ENCODE results near the gene RESF1.

RESF1 gene

GRCh38 chr12:31961137-31961536 lies 1.9 kb downstream of the RESF1 start:
- no peak for TF ChIP-seq CTCF (IDR thresholded peaks at IDR 0.05; ENCODE audit: low read length, missing control alignments)
- H3K4me3 ChIP-seq (replicated peaks; ENCODE audit: low read depth, low read length), result peak overlapping the region; percentile 68
- no peak for DNase-seq (ENCODE audit: low read depth)

GRCh38 chr12:31962076-31962475 lies 2.9 kb downstream of the RESF1 start:
- TF ChIP-seq CTCF (IDR thresholded peaks at IDR 0.05; ENCODE audit: low read length, missing control alignments), result no peak
- peak overlapping the region; percentile 68 for H3K4me3 ChIP-seq (replicated peaks; ENCODE audit: low read depth, low read length)
- no peak for DNase-seq (ENCODE audit: low read depth)

- no peak for TF ChIP-seq CTCF (IDR thresholded peaks at IDR 0.05; ENCODE audit: low read length, missing control alignments)
- H3K4me3 ChIP-seq (replicated peaks; ENCODE audit: low read depth, low read length), result no peak overlapping the region
- DNase-seq (ENCODE audit: low read depth), result no peak
These were observed 5.1 kb downstream of the RESF1 start for GRCh38 chr12:31964280-31964679.

GRCh38 chr12:31965090-31965489 lies 5.9 kb downstream of the RESF1 start:
- no peak for DNase-seq (ENCODE audit: low read depth)
- no peak for TF ChIP-seq CTCF (IDR thresholded peaks at IDR 0.05; ENCODE audit: low read length, missing control alignments)
- H3K4me3 ChIP-seq (replicated peaks; ENCODE audit: low read depth, low read length), result no peak overlapping the region

GRCh38 chr12:31966558-31967205 lies 7.5 kb downstream of the RESF1 start:
- no peak for DNase-seq (ENCODE audit: low read depth)
- no peak for TF ChIP-seq CTCF (IDR thresholded peaks at IDR 0.05; ENCODE audit: low read length, missing control alignments)
- no peak overlapping the region for H3K4me3 ChIP-seq (replicated peaks; ENCODE audit: low read depth, low read length)

GRCh38 chr12:31967539-31967938 lies 8.3 kb downstream of the RESF1 start:
- no peak for DNase-seq (ENCODE audit: low read depth)
- H3K4me3 ChIP-seq (replicated peaks; ENCODE audit: low read depth, low read length), result no peak overlapping the region
- no peak for TF ChIP-seq CTCF (IDR thresholded peaks at IDR 0.05; ENCODE audit: low read length, missing control alignments)

GRCh38 chr12:31970199-31970598 lies 11.0 kb downstream of the RESF1 start:
- DNase-seq (ENCODE audit: low read depth), result no peak
- no peak overlapping the region for H3K4me3 ChIP-seq (replicated peaks; ENCODE audit: low read depth, low read length)
- TF ChIP-seq CTCF (IDR thresholded peaks at IDR 0.05; ENCODE audit: low read length, missing control alignments), result no peak
